AG09319 (cell line): ENCODE data around the gene SEC14L5.
"Not testable (repeated sequence)": the region's sequence is repeated elsewhere in the genome, so short reads cannot be mapped to it uniquely, and the experiment has no call there.

Experiments used
- DNase-seq: peaks from one replicate; pipeline ENCODE4 v3.0.0-alpha.2; 2010; ENCODE audit warnings: low read depth; ENCODE audit errors: extremely low read depth
- TF ChIP-seq, protein P1 (sequence below): IDR thresholded peaks from 2 replicates; pipeline ENCODE4 v1.5.1; 2011; ENCODE audit warnings: low read depth, mild to moderate bottlenecking, inconsistent platforms, low read length, moderate library complexity

SEC14L5 gene

DNA sequence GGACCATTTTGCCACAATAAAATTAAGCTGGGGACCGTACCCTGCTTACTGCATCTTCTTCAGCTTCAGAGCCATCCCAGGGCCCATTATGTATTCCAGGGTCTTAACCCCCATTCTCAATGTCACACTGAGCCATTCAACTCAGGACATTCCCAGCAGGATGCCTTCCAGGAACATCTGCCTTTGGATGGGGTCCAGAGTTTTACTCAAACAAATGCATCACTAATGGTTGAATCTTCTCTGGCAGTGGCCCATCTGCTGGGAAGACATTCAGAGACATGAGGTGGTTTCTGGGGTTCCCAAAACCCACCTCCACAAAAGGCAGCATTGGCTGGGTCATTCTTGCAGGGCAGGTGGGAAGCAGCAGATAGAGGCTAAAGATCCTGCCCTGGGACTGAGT, 3.4 kb upstream of the SEC14L5 start:
- TF ChIP-seq, protein P1, sequence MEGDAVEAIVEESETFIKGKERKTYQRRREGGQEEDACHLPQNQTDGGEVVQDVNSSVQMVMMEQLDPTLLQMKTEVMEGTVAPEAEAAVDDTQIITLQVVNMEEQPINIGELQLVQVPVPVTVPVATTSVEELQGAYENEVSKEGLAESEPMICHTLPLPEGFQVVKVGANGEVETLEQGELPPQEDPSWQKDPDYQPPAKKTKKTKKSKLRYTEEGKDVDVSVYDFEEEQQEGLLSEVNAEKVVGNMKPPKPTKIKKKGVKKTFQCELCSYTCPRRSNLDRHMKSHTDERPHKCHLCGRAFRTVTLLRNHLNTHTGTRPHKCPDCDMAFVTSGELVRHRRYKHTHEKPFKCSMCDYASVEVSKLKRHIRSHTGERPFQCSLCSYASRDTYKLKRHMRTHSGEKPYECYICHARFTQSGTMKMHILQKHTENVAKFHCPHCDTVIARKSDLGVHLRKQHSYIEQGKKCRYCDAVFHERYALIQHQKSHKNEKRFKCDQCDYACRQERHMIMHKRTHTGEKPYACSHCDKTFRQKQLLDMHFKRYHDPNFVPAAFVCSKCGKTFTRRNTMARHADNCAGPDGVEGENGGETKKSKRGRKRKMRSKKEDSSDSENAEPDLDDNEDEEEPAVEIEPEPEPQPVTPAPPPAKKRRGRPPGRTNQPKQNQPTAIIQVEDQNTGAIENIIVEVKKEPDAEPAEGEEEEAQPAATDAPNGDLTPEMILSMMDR = no peak
- DNase-seq = no peak

- TF ChIP-seq, protein P1 = no peak
- DNase-seq = no peak
Observed at GRCh38 chr16:4957420-4957719, 760 bp upstream of the SEC14L5 start.

DNA sequence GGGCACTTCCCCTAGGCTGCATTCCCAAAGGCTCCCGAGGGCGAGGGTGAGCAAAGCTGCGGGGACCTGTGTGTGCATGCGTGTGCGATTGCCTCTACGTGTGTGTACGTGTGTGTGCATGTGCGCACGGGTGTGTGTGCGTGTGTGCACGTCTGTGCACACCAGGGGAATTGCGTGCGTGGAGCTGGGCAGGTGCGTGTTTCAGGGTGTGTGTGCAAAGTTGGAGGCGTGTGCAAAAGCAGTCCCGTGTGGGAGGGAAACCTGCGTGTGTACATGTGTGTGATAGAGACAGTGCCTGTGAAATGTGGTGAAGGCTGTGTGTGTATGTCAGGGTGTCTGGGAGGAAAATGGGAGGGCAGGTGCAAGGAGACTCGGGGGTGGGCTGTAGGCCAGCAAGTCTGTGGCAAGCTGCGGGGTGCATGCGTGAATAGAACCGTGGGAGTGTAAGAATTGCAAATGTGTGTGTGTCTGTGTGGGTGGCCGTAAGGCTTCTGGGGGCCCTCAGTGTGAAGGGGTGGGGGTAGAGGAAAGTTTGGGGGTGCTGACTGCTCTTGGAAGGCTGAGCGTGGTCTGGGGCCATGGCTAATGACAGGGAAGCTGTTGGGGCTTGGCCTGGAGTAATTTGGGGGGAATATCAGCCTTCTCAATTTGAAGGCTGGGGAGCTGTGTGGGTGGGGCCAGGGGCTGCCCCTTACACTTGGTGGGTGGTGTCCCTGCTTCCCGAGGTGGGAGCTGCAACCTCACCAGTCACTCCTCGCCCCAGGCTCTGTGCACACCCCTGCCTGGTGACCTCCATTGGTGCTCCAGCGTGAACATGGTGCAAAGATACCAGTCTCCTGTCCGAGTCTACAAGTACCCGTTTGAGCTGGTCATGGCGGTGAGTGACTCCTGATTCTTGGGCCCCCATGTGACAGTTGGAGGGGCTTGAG, 644 bp downstream of the SEC14L5 start:
- no peak for DNase-seq
- TF ChIP-seq, protein P1 = no peak

- TF ChIP-seq, protein P1 = no peak
- DNase-seq = no peak
Observed at GRCh38 chr16:4960579-4960978, 2.4 kb downstream of the SEC14L5 start.

DNA sequence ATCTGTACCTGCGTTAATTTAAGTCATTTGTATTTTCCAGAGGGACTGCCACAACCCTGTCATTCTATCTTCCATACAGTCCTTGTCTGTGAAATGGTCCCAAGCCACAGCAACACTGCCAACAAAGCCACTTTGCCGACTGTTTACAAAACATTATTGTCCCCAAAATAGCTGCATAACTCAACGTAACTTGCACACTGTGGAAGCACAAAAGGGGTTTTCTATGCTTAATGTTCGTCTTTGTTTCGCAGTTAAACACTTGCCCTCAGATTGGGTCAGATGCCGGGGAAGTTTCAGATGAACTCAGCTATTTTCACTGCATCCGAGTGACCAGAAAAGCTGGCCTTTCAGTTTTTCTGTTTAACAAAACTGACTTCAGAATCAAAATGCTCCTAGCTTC, 4.6 kb downstream of the SEC14L5 start:
- no peak for DNase-seq
- TF ChIP-seq, protein P1 = no peak

DNA sequence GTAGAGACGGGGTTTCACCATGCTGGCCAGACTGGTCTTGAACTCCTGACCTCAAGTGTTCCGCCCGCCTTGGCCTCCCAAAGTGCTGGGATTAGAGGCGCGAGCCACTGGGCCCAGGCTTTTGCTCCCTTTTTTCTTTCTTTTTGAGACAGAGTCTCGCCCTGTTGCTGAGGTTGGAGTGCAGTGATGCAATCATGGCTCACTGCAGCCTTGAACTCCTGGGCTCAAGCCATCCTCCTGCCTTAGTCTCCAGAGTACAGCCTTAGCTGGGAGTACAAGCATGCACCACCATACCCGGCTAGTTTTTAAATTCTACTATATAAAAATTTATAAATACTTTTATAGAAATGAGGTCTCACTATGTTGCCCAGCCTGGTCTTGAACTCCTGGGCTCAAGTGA, 5.4 kb downstream of the SEC14L5 start:
- not testable (repeated sequence) for DNase-seq

GRCh38 chr16:4966736-4967453, 8.8 kb downstream of the SEC14L5 start:
- TF ChIP-seq, protein P1 = no peak
- DNase-seq = no peak

DNA sequence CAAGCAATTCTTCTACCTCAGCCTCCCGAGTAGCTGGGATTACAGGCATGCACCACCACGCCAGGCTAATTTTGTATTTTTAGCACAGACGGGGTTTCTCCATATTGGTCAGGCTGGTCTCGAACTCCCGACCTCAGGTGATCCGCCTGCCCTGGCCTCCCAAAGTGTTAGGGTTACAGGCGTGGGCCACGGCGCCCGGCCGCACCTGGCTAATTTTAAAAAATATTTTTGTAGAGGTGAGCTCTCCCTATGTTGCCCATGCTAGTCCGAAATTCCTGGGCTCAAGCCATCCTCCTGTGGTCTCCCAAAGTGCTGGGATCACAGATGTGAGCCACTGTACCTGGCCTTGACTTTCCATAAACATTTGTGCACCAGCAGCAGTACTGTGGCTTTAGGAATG, 10.1 kb downstream of the SEC14L5 start:
- DNase-seq = not testable (repeated sequence)
